IMR-90 (cell line): ENCODE results near the gene ZFAND5. TPM values are rescaled to one million over a fixed set of nuclear protein-coding genes. Genes with fewer than 3 reads are reported as not detected.

Source experiments
- ATAC-seq: fragments of 200-7000 bp; cut with Tn5 transposase; 2 replicates; pipeline ENCODE4 v1.9.1; 2020; ENCODE audit warnings: low read depth, mild to moderate bottlenecking, moderate library complexity
- BruUV-seq: library from RNA; stranded (reverse); fragments of 400-500 nt; replicated peaks from 2 replicates; lab custom pipeline; 2021; lab: Mats Ljungman, UMichigan
- CTCF ChIA-PET: fragments of 300-600 bp; formaldehyde crosslinking; extraction: SDS; loops from one replicate; lab custom pipeline; 2021; ENCODE audit warnings: antibody characterized with exemption; lab: Yijun Ruan, JAX
- POLR2A ChIA-PET: fragments of 300-600 bp; sonication (Branson Sonifier 250); formaldehyde crosslinking; loops from one replicate; lab custom pipeline; 2022; ENCODE audit warnings: antibody characterized with exemption; ENCODE audit not compliant: unreplicated experiment; lab: Charles Lee
- DNase-seq: peaks from one replicate; pipeline ENCODE4 v3.0.0; 2013
- H2AFZ ChIP-seq: replicated peaks from 2 replicates; pipeline ENCODE3; 2013; ENCODE audit warnings: low read length, mild to moderate bottlenecking; ENCODE audit not compliant: poor library complexity
- H2AK5ac ChIP-seq: 2 replicates; pipeline ENCODE4 v1.6.1; 2013; ENCODE audit warnings: low read depth, low read length, inconsistent platforms
- H2AK9ac ChIP-seq: replicated peaks from 2 replicates; pipeline ENCODE3; 2013; ENCODE audit warnings: mild to moderate bottlenecking, low read depth, low read length, moderate library complexity; ENCODE audit not compliant: poor library complexity
- H2BK120ac ChIP-seq: 2 replicates; pipeline ENCODE4 v1.6.1; 2013; ENCODE audit warnings: low read depth, low read length, inconsistent platforms
- H2BK15ac ChIP-seq: 3 replicates; pipeline ENCODE4 v1.6.1; 2013; ENCODE audit warnings: low read depth, low read length, inconsistent platforms
- H2BK20ac ChIP-seq: 2 replicates; pipeline ENCODE4 v1.6.1; 2013; ENCODE audit warnings: low read depth, mild to moderate bottlenecking, inconsistent platforms, low read length, moderate library complexity
- H2BK5ac ChIP-seq: 2 replicates; pipeline ENCODE4 v1.6.1; 2013; ENCODE audit warnings: mild to moderate bottlenecking, low read depth, low read length, inconsistent platforms; ENCODE audit not compliant: poor library complexity, severe bottlenecking
- H3K14ac ChIP-seq: replicated peaks from 2 replicates; pipeline ENCODE4 v1.6.1; 2013; ENCODE audit warnings: low read depth, low read length, inconsistent platforms
- H3K18ac ChIP-seq: 2 replicates; pipeline ENCODE4 v1.6.1; 2013; ENCODE audit warnings: low read depth, low read length, control low read depth
- H3K23ac ChIP-seq: 2 replicates; pipeline ENCODE4 v1.6.1; 2013; ENCODE audit warnings: low read depth, low read length, inconsistent platforms
- H3K27ac ChIP-seq: 2 replicates; pipeline ENCODE4 v1.5.1; 2013; ENCODE audit warnings: mild to moderate bottlenecking, control low read depth, low read length; ENCODE audit not compliant: insufficient read depth
- H3K27me3 ChIP-seq: 2 replicates; pipeline ENCODE4 v1.6.1; 2013; ENCODE audit warnings: low read length; ENCODE audit not compliant: control insufficient read depth, insufficient read depth
- H3K36me3 ChIP-seq: 2 replicates; pipeline ENCODE4 v1.6.1; 2013; ENCODE audit warnings: low read length, mixed read lengths; ENCODE audit not compliant: control insufficient read depth, insufficient read depth
- H3K4ac ChIP-seq: 2 replicates; pipeline ENCODE4 v1.6.1; 2013; ENCODE audit warnings: low read depth, low read length, inconsistent platforms
- H3K4me1 ChIP-seq: 2 replicates; pipeline ENCODE4 v1.6.1; 2013; ENCODE audit warnings: low read length, mixed read lengths; ENCODE audit not compliant: control insufficient read depth, insufficient read depth
- H3K4me2 ChIP-seq: 2 replicates; pipeline ENCODE4 v1.6.1; 2013; ENCODE audit warnings: low read depth, mild to moderate bottlenecking, control low read depth, low read length, moderate library complexity
- H3K4me3 ChIP-seq: 2 replicates; pipeline ENCODE4 v1.5.1; 2013; ENCODE audit warnings: low read depth, mild to moderate bottlenecking, control low read depth, low read length, moderate library complexity; ENCODE audit not compliant: insufficient read depth
- H3K56ac ChIP-seq: 2 replicates; pipeline ENCODE4 v1.6.1; 2013; ENCODE audit warnings: low read length, inconsistent platforms; ENCODE audit not compliant: insufficient read depth; ENCODE audit errors: extremely low read depth
- H3K79me1 ChIP-seq, 2 experiments: 2 replicates each; pipeline ENCODE4 v1.6.1; 2013; ENCODE audit warnings: low read length in 2 of 2, inconsistent platforms in 1 of 2, low read depth in 1 of 2
- H3K9ac ChIP-seq: 2 replicates; pipeline ENCODE4 v1.6.1; 2013; ENCODE audit warnings: low read depth, low read length, control low read depth
- H3K9me1 ChIP-seq: 2 replicates; pipeline ENCODE4 v1.6.1; 2013; ENCODE audit warnings: low read length, inconsistent platforms; ENCODE audit not compliant: insufficient read depth
- H3K9me3 ChIP-seq: 2 replicates; pipeline ENCODE4 v1.6.1; 2013; ENCODE audit warnings: low read length; ENCODE audit not compliant: control insufficient read depth, insufficient read depth
- H4K20me1 ChIP-seq: 2 replicates; pipeline ENCODE4 v1.6.1; 2013; ENCODE audit warnings: low read length, inconsistent platforms; ENCODE audit not compliant: insufficient read depth
- H4K5ac ChIP-seq: 2 replicates; pipeline ENCODE4 v1.6.1; 2013; ENCODE audit warnings: mild to moderate bottlenecking, low read depth, low read length, control low read depth
- H4K8ac ChIP-seq, 2 experiments: 2 replicates each; pipeline ENCODE4 v1.6.1; 2013; ENCODE audit warnings: low read depth in 2 of 2, low read length in 2 of 2, control low read depth in 1 of 2, inconsistent platforms in 1 of 2
- H4K91ac ChIP-seq: 2 replicates; pipeline ENCODE4 v1.6.1; 2013; ENCODE audit warnings: low read depth, low read length, inconsistent platforms; ENCODE audit not compliant: insufficient read depth
- BHLHE40 ChIP-seq: fragments of 150-350 bp; IDR thresholded peaks from 2 replicates; pipeline ENCODE4 v1.6.1; 2016; ENCODE audit warnings: mild to moderate bottlenecking, low read depth, low read length
- CEBPB ChIP-seq: IDR thresholded peaks from 2 replicates; pipeline ENCODE4 v1.6.1; 2012; ENCODE audit warnings: low read depth, low read length, improper control_type of control experiment
- CHD1 ChIP-seq: IDR thresholded peaks from 2 replicates; pipeline ENCODE4 v1.6.1; 2012; ENCODE audit warnings: low read depth, low read length, improper control_type of control experiment
- FOS ChIP-seq: fragments of 150-350 bp; IDR thresholded peaks from 2 replicates; pipeline ENCODE4 v1.6.1; 2016; ENCODE audit warnings: low read depth, low read length
- MAFK ChIP-seq: IDR thresholded peaks from 2 replicates; pipeline ENCODE4 v1.6.1; 2012; ENCODE audit warnings: low read depth, low read length, improper control_type of control experiment
- MAZ ChIP-seq: IDR thresholded peaks from 2 replicates; pipeline ENCODE4 v1.6.1; 2012; ENCODE audit warnings: low read depth, mild to moderate bottlenecking, low read length, improper control_type of control experiment, moderate library complexity, borderline replicate concordance
- MXI1 ChIP-seq: IDR thresholded peaks from 2 replicates; pipeline ENCODE4 v1.6.1; 2012; ENCODE audit warnings: low read depth, mild to moderate bottlenecking, low read length, moderate library complexity, borderline replicate concordance
- NFE2L2 ChIP-seq: fragments of 150-350 bp; IDR thresholded peaks from 2 replicates; pipeline ENCODE4 v1.6.1; 2016; ENCODE audit warnings: low read depth, mild to moderate bottlenecking, low read length
- POLR2A ChIP-seq: IDR thresholded peaks from 2 replicates; pipeline ENCODE4 v1.6.1; 2012; ENCODE audit warnings: mild to moderate bottlenecking, low read depth, low read length
- RAD21 ChIP-seq: IDR thresholded peaks from 2 replicates; pipeline ENCODE4 v1.6.1; 2012; ENCODE audit warnings: low read length, improper control_type of control experiment
- RCOR1 ChIP-seq: IDR thresholded peaks from 2 replicates; pipeline ENCODE4 v1.6.1; 2012; ENCODE audit warnings: mild to moderate bottlenecking, low read length, improper control_type of control experiment; ENCODE audit not compliant: insufficient replicate concordance
- RFX5 ChIP-seq: IDR thresholded peaks from 2 replicates; pipeline ENCODE4 v1.8.0; 2012; ENCODE audit warnings: low read depth, mild to moderate bottlenecking, low read length, moderate library complexity
- SMC3 ChIP-seq: fragments of 150-350 bp; IDR thresholded peaks from 2 replicates; pipeline ENCODE4 v1.6.1; 2016; ENCODE audit warnings: low read depth, mild to moderate bottlenecking, antibody characterized with exemption, low read length, moderate library complexity
- WGBS, 2 experiments: methylation state at CpG; one replicate each; pipeline versions ENCODE4 v1.1.5 to v1.1.7; 2013; ENCODE audit warnings: missing lambda C conversion rate in 2 of 2; ENCODE audit not compliant: insufficient read length in 1 of 2; ENCODE audit errors: extremely low coverage in 2 of 2; 5-methylcytosine and 5-hydroxymethylcytosine counted together
- dilution Hi-C: fragments of 300-500 bp; cut with HindIII; formaldehyde crosslinking; loops from one replicate; pipeline ENCODE4 v1.14.3; 2018; ENCODE audit warnings: low sequenced_read_pairs; ENCODE audit not compliant: unreplicated experiment
- in situ Hi-C: fragments of 300-500 bp; cut with MboI; formaldehyde crosslinking; loops from 3 replicates; pipeline ENCODE4 v1.14.3; 2019; ENCODE audit warnings: low sequenced_read_pairs, inconsistent platforms, mixed read lengths
- intact Hi-C: fragments of 100-400 bp; cut with micrococcal nuclease; formaldehyde crosslinking; loops from 2 replicates; pipeline ENCODE4 v1.10.0; 2022
- polyA plus RNA-seq, 3 experiments: library from polyadenylated mRNA; depleted of rRNA; stranded (reverse); fragments of >200 nt; gene quantifications; 2 replicates each; pipeline ENCODE4 v1.2.3, GENCODE V29; 2012; ENCODE audit warnings: low replicate concordance in 1 of 3
- total RNA-seq: library from RNA; depleted of rRNA; stranded (reverse); fragments of >200 nt; gene quantifications from 2 replicates; pipeline ENCODE4 v1.2.3, GENCODE V29; 2012
- TF ChIP-seq, protein P1 (sequence below): fragments of 150-350 bp; IDR thresholded peaks from 2 replicates; pipeline ENCODE4 v1.6.1; 2016; ENCODE audit warnings: low read depth, mild to moderate bottlenecking, low read length, moderate library complexity, borderline replicate concordance
- TF ChIP-seq, protein P2 (sequence below): fragments of 150-350 bp; IDR thresholded peaks from 2 replicates; pipeline ENCODE4 v1.6.1; 2017; ENCODE audit warnings: mild to moderate bottlenecking, antibody characterized with exemption, low read length, low read depth
- TF ChIP-seq, protein P3 (sequence below): conservative IDR thresholded peaks from 2 replicates; pipeline ENCODE4 v1.5.1; 2012; ENCODE audit warnings: mild to moderate bottlenecking, low read depth, low read length, improper control_type of control experiment

ZFAND5 gene
- total and polyA plus RNA-seq, 2 of the 4 experiments (the other 2 are of a cell fraction), result 35.8 to 85.2 TPM

DNA sequence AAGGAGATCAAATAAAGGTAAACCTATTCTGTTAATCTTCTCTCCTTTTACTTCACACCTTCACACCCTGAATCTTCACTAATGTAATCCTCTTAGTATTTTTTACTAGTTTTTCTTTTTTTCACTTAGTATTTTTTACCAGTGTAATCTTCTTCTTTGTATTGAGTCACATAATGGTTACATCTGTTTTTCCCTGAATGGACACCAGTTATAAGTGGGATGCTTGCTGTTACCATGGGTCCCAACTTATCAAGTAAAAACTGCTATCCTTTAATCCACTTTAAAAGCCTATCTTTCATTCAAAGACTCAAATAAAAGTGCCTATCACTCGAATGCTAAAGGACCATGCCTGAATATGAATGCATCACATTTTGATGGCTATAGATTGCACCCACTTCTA lies 15.1 kb downstream of the ZFAND5 start:
- H3K4me3 ChIP-seq, result no peak overlapping the region
- no peak overlapping the region for H3K23ac ChIP-seq
- H4K91ac ChIP-seq, result no peak overlapping the region
- H2BK120ac ChIP-seq, result no peak overlapping the region
- peaks cover 2% of the 10 kb centered on the region; the same call in 1 of the 2 replicates for H3K4me1 ChIP-seq
- no peak overlapping the region for H3K4ac ChIP-seq
- H3K14ac ChIP-seq, result no peak overlapping the region
- no peak for DNase-seq
- intact Hi-C loops (no loop called here), in situ Hi-C loops (no loop called here), dilution Hi-C loops (no loop called here)
- H3K9me3 ChIP-seq, result no peaks in the 10 kb centered on the region
- ChIA-PET CTCF (no interaction called here), POLR2A (no interaction called here)
- peaks cover 3 to 16% of the 10 kb centered on the region in 2 experiments; a peak in 3 of 4 replicates for H3K79me1 ChIP-seq
- no peak overlapping the region for H3K27ac ChIP-seq
- H2BK5ac ChIP-seq, result no peak overlapping the region
- no peak overlapping the region for H2AFZ ChIP-seq
- no peak overlapping the region for H3K9ac ChIP-seq
- no peak overlapping the region for H3K4me2 ChIP-seq
- no peak overlapping the region for H2BK20ac ChIP-seq
- ATAC-seq, result no peak
- H2BK15ac ChIP-seq, result no peak overlapping the region
- TF ChIP-seq MAFK, result no peak
- TF ChIP-seq MAZ, result no peak
- no peak for TF ChIP-seq FOS
- TF ChIP-seq, protein P1, sequence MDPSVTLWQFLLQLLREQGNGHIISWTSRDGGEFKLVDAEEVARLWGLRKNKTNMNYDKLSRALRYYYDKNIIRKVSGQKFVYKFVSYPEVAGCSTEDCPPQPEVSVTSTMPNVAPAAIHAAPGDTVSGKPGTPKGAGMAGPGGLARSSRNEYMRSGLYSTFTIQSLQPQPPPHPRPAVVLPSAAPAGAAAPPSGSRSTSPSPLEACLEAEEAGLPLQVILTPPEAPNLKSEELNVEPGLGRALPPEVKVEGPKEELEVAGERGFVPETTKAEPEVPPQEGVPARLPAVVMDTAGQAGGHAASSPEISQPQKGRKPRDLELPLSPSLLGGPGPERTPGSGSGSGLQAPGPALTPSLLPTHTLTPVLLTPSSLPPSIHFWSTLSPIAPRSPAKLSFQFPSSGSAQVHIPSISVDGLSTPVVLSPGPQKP, result no peak
- TF ChIP-seq SMC3, result no peak
- no peak; the same call in 1 of the 2 replicates for TF ChIP-seq POLR2A
- TF ChIP-seq BHLHE40, result no peak
- no peak for TF ChIP-seq RAD21
- TF ChIP-seq RCOR1, result no peak
- TF ChIP-seq NFE2L2, result no peak
- TF ChIP-seq RFX5, result no peak
- no peak for TF ChIP-seq CEBPB
- no peak for TF ChIP-seq CHD1
- TF ChIP-seq, protein P2, sequence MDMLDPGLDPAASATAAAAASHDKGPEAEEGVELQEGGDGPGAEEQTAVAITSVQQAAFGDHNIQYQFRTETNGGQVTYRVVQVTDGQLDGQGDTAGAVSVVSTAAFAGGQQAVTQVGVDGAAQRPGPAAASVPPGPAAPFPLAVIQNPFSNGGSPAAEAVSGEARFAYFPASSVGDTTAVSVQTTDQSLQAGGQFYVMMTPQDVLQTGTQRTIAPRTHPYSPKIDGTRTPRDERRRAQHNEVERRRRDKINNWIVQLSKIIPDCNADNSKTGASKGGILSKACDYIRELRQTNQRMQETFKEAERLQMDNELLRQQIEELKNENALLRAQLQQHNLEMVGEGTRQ, result no peak
- TF ChIP-seq MXI1, result no peak
- TF ChIP-seq, protein P3, sequence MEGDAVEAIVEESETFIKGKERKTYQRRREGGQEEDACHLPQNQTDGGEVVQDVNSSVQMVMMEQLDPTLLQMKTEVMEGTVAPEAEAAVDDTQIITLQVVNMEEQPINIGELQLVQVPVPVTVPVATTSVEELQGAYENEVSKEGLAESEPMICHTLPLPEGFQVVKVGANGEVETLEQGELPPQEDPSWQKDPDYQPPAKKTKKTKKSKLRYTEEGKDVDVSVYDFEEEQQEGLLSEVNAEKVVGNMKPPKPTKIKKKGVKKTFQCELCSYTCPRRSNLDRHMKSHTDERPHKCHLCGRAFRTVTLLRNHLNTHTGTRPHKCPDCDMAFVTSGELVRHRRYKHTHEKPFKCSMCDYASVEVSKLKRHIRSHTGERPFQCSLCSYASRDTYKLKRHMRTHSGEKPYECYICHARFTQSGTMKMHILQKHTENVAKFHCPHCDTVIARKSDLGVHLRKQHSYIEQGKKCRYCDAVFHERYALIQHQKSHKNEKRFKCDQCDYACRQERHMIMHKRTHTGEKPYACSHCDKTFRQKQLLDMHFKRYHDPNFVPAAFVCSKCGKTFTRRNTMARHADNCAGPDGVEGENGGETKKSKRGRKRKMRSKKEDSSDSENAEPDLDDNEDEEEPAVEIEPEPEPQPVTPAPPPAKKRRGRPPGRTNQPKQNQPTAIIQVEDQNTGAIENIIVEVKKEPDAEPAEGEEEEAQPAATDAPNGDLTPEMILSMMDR, result no peak
- no peak overlapping the region for H4K5ac ChIP-seq
- H3K27me3 ChIP-seq, result no peaks in the 10 kb centered on the region
- H3K18ac ChIP-seq, result no peak overlapping the region
- no CpG with 5 or more reads among the region's 1 CpG for WGBS, 2 experiments
- no peak overlapping the region for H2AK5ac ChIP-seq
- 0 out of 2 replicates have a peak, but pooled peaks cover 3% of the 10 kb centered on the region for H3K9me1 ChIP-seq
- BruUV-seq, result no TSS peak
- H4K20me1 ChIP-seq, result peaks cover 20% of the 10 kb centered on the region; the same call in 1 of the 2 replicates
- peaks cover 10% of the 10 kb centered on the region for H3K36me3 ChIP-seq
- no peak overlapping the region for H2AK9ac ChIP-seq
- H3K56ac ChIP-seq, result no peak overlapping the region
- H4K8ac ChIP-seq, result no peak overlapping the region
